ENCODE data around the gene WDR86. TPM values are rescaled to one million over a fixed set of nuclear protein-coding genes. Genes with fewer than 3 reads are reported as not detected.
A peak's percentile ranks its signal among the peaks of the same experiment; 100 is the strongest.

WDR86 gene
- polyA plus RNA-seq, 2 of the 4 experiments (the other 2 are of a cell fraction) = 0.17 to 0.19 TPM

DNA sequence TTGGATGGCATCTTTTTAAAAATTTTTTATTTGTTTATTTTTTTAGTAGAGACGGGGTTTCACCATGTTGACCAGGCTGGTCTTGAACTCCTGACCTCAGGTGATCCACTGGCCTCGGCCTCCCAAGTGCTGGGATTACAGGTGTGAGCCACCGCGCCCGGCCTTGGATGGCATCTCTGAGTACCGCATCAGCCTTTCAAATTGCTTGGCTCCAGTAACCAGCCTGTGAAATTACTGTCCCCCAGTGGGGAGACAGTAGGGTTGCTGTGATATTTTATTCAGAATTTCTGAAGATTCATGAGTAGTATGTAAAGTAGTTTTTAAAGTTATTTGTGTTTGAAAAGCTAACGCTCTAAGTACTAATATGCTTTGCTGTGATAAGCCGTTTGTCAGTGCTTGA, 67.0 kb downstream of the WDR86 start (continued):
- TF ChIP-seq EP300 (IDR thresholded peaks at IDR 0.05) = no peak
- no peak for TF ChIP-seq RFX5 (IDR thresholded peaks at IDR 0.05)
- no peak for TF ChIP-seq POLR2AphosphoS2 (conservative IDR thresholded peaks at IDR 0.05; ENCODE audit: low read length)
- TF ChIP-seq KDM1A (IDR thresholded peaks at IDR 0.05; ENCODE audit: low read depth) = no peak

DNA sequence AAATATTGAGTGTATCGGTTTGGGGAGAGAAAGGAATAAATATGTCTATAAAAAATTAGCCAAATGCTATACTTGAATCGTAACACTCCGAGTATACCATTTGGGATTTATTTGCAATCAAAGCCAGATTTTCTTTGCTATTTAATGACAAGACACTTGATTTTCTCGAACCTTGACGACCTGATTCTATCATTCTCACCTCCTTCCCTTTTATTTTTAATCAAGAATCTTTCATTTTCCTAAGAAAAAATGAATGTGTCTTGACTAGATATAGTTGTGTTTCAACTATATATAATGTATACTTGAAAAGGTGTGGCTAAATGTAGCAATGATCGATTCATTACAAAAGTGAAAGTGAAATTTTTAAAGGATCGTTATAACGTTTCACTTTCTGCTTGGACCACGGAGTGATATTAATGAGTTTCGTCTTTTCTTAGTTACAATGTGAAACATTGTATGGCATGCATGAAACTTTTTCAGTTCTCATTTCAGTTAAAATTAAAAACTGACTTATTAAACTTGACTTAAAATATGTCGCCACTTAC, 67.7 kb downstream of the WDR86 start:
- H3K9me3 ChIP-seq = 0 out of 3 replicates have a peak, but pooled peaks cover 2% of the 10 kb centered on the region
- ATAC-seq (no peak), DNase-seq (ENCODE audit: low read depth in 1 of 2, low spot score in 1 of 2) (no peak), FAIRE-seq (no peak)
- H3K27ac ChIP-seq = peak overlapping the region; percentile 83 to 93
- no peak for TF ChIP-seq ZC3H11A (IDR thresholded peaks at IDR 0.05)
- TF ChIP-seq EHF (CRISPR knock-in tag; IDR thresholded peaks at IDR 0.05) = no peak
- no peak for TF ChIP-seq CHD2 (IDR thresholded peaks at IDR 0.05; ENCODE audit: low read length, partially characterized antibody)
- TF ChIP-seq, protein P1, sequence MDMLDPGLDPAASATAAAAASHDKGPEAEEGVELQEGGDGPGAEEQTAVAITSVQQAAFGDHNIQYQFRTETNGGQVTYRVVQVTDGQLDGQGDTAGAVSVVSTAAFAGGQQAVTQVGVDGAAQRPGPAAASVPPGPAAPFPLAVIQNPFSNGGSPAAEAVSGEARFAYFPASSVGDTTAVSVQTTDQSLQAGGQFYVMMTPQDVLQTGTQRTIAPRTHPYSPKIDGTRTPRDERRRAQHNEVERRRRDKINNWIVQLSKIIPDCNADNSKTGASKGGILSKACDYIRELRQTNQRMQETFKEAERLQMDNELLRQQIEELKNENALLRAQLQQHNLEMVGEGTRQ (IDR thresholded peaks at IDR 0.05) = no peak
- no peak for TF ChIP-seq JUNB (IDR thresholded peaks at IDR 0.05)
- no peak for TF ChIP-seq KDM1A (IDR thresholded peaks at IDR 0.05; ENCODE audit: low read depth)
- no peak; the same call in 1 of the 2 replicates for TF ChIP-seq PHF8 (IDR thresholded peaks at IDR 0.05; ENCODE audit: borderline replicate concordance, low read depth)
- TF ChIP-seq, protein P2, sequence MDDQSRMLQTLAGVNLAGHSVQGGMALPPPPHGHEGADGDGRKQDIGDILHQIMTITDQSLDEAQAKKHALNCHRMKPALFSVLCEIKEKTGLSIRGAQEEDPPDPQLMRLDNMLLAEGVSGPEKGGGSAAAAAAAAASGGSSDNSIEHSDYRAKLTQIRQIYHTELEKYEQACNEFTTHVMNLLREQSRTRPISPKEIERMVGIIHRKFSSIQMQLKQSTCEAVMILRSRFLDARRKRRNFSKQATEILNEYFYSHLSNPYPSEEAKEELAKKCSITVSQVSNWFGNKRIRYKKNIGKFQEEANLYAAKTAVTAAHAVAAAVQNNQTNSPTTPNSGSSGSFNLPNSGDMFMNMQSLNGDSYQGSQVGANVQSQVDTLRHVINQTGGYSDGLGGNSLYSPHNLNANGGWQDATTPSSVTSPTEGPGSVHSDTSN (IDR thresholded peaks at IDR 0.05) = no peak
- TF ChIP-seq MYC (IDR thresholded peaks at IDR 0.05; ENCODE audit: borderline replicate concordance, low read length) = no peak
- TF ChIP-seq RARB (CRISPR knock-in tag; IDR thresholded peaks at IDR 0.05) = no peak
- TF ChIP-seq NFE2L2 (conservative IDR thresholded peaks at IDR 0.05; ENCODE audit: low read length) = no peak
- no peak for TF ChIP-seq NPAS2 (CRISPR knock-in tag; IDR thresholded peaks at IDR 0.05; ENCODE audit: borderline replicate concordance)
- TF ChIP-seq ZFP36 (IDR thresholded peaks at IDR 0.05; ENCODE audit: borderline replicate concordance, partially characterized antibody) = no peak
- ChIA-PET POLR2A (interaction anchor here (0.9 to 1.6 kb wide), 6 partner anchors 10 to 115 kb away, joined by 3 to 10 read pairs (median 4); partner anchors contain the start of gene ABCF2), CTCF (interaction anchor here (1.3 to 9.1 kb wide), 5 partner anchors 8 to 26 kb away, joined by 5 to 50 read pairs (median 7); no protein-coding TSS in a partner anchor)
- peaks cover 31% of the 10 kb centered on the region for H3K4me1 ChIP-seq
- H3K4me2 ChIP-seq = peak overlapping the region; percentile 89
- WGBS (ENCODE audit: missing lambda C conversion rate) = 1% methylated on average over 11 of the region's 11 CpGs
- H3K4me3 ChIP-seq = peak overlapping the region; percentile 68

DNA sequence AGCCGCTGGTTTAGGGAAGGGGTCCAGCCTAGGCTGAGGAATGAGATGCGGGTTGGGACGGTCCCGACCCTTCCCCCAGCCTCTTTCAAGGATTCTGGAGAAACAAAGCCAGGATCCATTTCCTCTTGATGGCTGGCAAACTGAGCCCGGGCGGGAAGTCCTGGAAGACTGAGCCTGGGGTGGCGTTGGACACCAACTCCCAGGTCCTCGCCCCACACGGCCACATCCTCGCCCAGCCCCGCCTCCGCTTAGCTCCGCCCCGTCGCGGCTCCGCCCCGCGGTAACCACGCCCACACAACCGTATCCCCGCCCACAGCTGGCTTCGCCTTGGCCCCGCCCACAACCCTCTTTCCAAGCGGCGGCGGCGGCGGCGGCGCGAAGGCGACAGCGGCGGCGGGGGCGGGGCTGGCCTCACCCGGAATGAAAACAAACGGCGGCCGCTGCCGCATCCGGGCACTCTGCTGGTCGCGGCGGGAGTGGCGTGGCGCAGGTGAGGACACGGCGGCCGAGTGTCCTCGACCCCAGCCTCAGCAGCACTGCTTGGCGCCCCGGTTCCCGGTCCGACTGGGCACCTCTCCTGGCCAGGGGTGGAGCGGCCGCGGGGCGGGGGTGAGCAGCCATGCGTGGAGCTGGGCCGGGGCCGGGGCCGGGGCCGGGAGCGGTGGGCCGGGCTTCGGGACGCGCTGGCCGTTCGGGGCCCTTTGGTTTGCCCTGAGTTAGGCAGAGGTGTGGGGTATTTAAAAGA, 68.3 kb downstream of the WDR86 start, which contains the start of gene NUB1:
NUB1 (plus strand) TSS at position 456 of the 745 bp plus-strand sequence. CDS start 3,538 bp downstream, outside the sequence.
- H3K4me3 ChIP-seq = peak within 1 kb of the TSS; percentile 68
- ChIA-PET CTCF (interaction anchor here (1.3 to 9.1 kb wide), 5 partner anchors 9 to 25 kb away, joined by 6 to 50 read pairs (median 7); no protein-coding TSS in a partner anchor), POLR2A (interaction anchor here (0.7 to 1.6 kb wide), 11 partner anchors 11 to 519 kb away, joined by 3 to 10 read pairs (median 3); partner anchors contain the start of gene ABCF2)
- DNase-seq (ENCODE audit: low read depth in 1 of 2, low spot score in 1 of 2) (peak; percentile 73 to 89), FAIRE-seq (no peak), ATAC-seq (peak; percentile 93 to 94)
- 0 out of 3 replicates have a peak, but pooled peaks cover 2% of the 10 kb centered on the region for H3K9me3 ChIP-seq
- peak within 1 kb of the TSS; percentile 83 to 93 for H3K27ac ChIP-seq
- peak within 1 kb of the TSS; percentile 89 for H3K4me2 ChIP-seq
- H3K4me1 ChIP-seq = peaks cover 24% of the 10 kb centered on the region
- 4% methylated on average over 33 of the region's 72 CpGs for WGBS (ENCODE audit: missing lambda C conversion rate)
- TF ChIP-seq CEBPB (IDR thresholded peaks at IDR 0.05) (no peak), FOSL2 (IDR thresholded peaks at IDR 0.05) (no peak), FOSL2 (CRISPR knock-in tag; IDR thresholded peaks at IDR 0.05) (no peak), MAZ (IDR thresholded peaks at IDR 0.05; ENCODE audit: borderline replicate concordance, low read depth, low read length) (no peak), RARB (CRISPR knock-in tag; IDR thresholded peaks at IDR 0.05) (no peak), RCOR1 (IDR thresholded peaks at IDR 0.05; ENCODE audit: low read depth, low read length) (no peak), EHF (CRISPR knock-in tag; IDR thresholded peaks at IDR 0.05) (no peak), ESRRA (IDR thresholded peaks at IDR 0.05; ENCODE audit: borderline replicate concordance, low read length) (no peak), JUNB (IDR thresholded peaks at IDR 0.05) (no peak), HEYL (CRISPR knock-in tag; IDR thresholded peaks at IDR 0.05) (no peak), SREBF2 (IDR thresholded peaks at IDR 0.05) (no peak), POLR2A (IDR thresholded peaks at IDR 0.05; ENCODE audit: low read length) (peak; percentile 82), CBX8 (IDR thresholded peaks at IDR 0.05) (no peak), HOXA7 (CRISPR knock-in tag; IDR thresholded peaks at IDR 0.05) (no peak), JUN (IDR thresholded peaks at IDR 0.05) (peak; percentile 49 to 90; a peak in 3 of 5 replicates), RAD21 (conservative IDR thresholded peaks at IDR 0.05 in 1 of 2, IDR thresholded peaks at IDR 0.05 in 1 of 2) (no peak), FOSB (CRISPR knock-in tag; IDR thresholded peaks at IDR 0.05) (no peak), CHD2 (IDR thresholded peaks at IDR 0.05; ENCODE audit: low read length, partially characterized antibody) (no peak), NPAS2 (CRISPR knock-in tag; IDR thresholded peaks at IDR 0.05; ENCODE audit: borderline replicate concordance) (no peak), ZFP36 (IDR thresholded peaks at IDR 0.05; ENCODE audit: borderline replicate concordance, partially characterized antibody) (no peak), EHMT2 (IDR thresholded peaks at IDR 0.05; ENCODE audit: low read depth) (no peak), MAFK (IDR thresholded peaks at IDR 0.05; ENCODE audit: partially characterized antibody) (no peak), GATA3 (IDR thresholded peaks at IDR 0.05; ENCODE audit: borderline replicate concordance) (0 out of 2 replicates have a peak, but pooled peaks have one; percentile 19), PHF8 (IDR thresholded peaks at IDR 0.05; ENCODE audit: borderline replicate concordance, low read depth) (peak; percentile 92)
- TF ChIP-seq, protein P3, sequence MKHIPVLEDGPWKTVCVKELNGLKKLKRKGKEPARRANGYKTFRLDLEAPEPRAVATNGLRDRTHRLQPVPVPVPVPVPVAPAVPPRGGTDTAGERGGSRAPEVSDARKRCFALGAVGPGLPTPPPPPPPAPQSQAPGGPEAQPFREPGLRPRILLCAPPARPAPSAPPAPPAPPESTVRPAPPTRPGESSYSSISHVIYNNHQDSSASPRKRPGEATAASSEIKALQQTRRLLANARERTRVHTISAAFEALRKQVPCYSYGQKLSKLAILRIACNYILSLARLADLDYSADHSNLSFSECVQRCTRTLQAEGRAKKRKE (CRISPR knock-in tag; IDR thresholded peaks at IDR 0.05; ENCODE audit: low read depth) = no peak

Measured in A549 (cell line).